ENCODE results near the gene MLF1.

The MLF1 gene

DNA sequence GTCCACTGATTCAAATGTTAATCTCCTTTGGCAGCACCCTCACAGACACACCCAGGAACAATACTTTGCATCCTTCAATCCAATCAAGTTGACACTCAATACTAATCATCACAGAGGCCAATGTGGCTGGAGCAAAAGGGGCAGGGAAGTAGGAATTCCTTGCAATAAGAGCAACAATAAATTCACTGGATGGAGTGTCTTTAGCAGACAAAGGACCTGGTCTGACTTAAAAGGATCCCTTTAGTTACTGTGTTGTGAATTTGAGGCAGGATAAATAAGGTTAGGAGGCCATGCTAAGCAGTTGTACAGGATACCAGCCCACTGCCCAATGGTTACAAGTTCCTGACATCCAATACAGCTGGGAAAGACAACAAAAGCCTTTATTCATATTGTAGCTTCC, 61.0 kb downstream of the MLF1 start:
- TF ChIP-seq, protein P1, sequence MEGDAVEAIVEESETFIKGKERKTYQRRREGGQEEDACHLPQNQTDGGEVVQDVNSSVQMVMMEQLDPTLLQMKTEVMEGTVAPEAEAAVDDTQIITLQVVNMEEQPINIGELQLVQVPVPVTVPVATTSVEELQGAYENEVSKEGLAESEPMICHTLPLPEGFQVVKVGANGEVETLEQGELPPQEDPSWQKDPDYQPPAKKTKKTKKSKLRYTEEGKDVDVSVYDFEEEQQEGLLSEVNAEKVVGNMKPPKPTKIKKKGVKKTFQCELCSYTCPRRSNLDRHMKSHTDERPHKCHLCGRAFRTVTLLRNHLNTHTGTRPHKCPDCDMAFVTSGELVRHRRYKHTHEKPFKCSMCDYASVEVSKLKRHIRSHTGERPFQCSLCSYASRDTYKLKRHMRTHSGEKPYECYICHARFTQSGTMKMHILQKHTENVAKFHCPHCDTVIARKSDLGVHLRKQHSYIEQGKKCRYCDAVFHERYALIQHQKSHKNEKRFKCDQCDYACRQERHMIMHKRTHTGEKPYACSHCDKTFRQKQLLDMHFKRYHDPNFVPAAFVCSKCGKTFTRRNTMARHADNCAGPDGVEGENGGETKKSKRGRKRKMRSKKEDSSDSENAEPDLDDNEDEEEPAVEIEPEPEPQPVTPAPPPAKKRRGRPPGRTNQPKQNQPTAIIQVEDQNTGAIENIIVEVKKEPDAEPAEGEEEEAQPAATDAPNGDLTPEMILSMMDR (IDR thresholded peaks at IDR 0.05; ENCODE audit: insufficient read depth, low read depth, low read length, missing control alignments): no peak
- DNase-seq (ENCODE audit: low read depth): no peak
- H3K4me3 ChIP-seq (ENCODE audit: low read length): no peak overlapping the region

- TF ChIP-seq, protein P1 (IDR thresholded peaks at IDR 0.05; ENCODE audit: insufficient read depth, low read depth, low read length, missing control alignments): no peak
- DNase-seq (ENCODE audit: low read depth): no peak
- H3K4me3 ChIP-seq (ENCODE audit: low read length): no peak overlapping the region
Observed at GRCh38 chr3:158640646-158641045, 69.7 kb downstream of the MLF1 start.

DNA sequence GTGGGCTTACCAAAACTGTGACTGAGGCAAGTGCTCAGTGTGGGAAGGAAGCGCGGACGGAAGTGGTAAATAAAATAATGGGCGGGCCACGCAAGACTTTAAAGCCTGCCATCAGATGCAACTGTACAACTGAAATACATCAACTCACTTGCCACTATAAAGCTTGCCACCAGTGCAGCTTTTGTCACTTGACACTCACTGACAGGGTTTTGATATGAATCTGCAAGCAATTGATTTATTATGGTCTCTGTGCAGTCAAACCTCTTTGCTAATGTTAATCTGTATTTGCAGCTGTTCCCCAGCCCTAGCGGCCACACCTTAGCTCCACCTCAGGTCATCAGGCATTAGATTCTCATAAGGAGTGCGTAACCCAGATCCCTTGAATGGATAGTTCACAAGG, 71.0 kb downstream of the MLF1 start:
- H3K4me3 ChIP-seq (ENCODE audit: low read length): no peak overlapping the region
- no peak for DNase-seq (ENCODE audit: low read depth)
- TF ChIP-seq, protein P1 (IDR thresholded peaks at IDR 0.05; ENCODE audit: insufficient read depth, low read depth, low read length, missing control alignments): no peak

- TF ChIP-seq, protein P1 (IDR thresholded peaks at IDR 0.05; ENCODE audit: insufficient read depth, low read depth, low read length, missing control alignments): no peak
- DNase-seq (ENCODE audit: low read depth): peak; percentile 14
- no peak overlapping the region for H3K4me3 ChIP-seq (ENCODE audit: low read length)
Observed at GRCh38 chr3:158642474-158643210, 71.6 kb downstream of the MLF1 start.

GRCh38 chr3:158644345-158644908, 73.4 kb downstream of the MLF1 start, which contains the start of gene GFM1:
Gene GFM1 (plus strand): TSS chr3:158644527. CDS start chr3:158644635, 108 bp downstream.
- TF ChIP-seq, protein P1 (IDR thresholded peaks at IDR 0.05; ENCODE audit: insufficient read depth, low read depth, low read length, missing control alignments): peak; percentile 96
- peak; percentile 97 for DNase-seq (ENCODE audit: low read depth)

DNA sequence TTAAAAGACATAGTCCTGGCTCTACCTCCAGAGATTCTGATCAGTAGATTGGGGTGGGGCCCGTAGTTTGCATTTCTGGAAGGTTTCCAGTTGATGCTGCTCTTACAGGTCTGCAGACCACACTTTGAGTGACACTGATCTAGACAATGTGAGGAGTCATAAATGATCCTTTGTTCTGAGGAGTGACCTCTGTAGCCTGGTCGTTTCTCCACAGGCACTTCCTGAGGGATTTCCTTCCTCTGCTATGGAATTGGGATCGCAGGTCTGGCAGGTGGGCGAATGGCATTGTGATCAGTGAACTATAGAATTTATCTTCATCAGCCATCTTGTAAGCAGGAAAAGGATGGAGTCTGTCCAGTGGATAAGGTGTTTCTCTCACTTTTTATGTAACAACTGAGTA, 78.8 kb downstream of the MLF1 start:
- DNase-seq (ENCODE audit: low read depth): no peak
- TF ChIP-seq, protein P1 (IDR thresholded peaks at IDR 0.05; ENCODE audit: insufficient read depth, low read depth, low read length, missing control alignments): no peak
- no peak overlapping the region for H3K4me3 ChIP-seq (ENCODE audit: low read length)

More at GRCh38 chr3:158644345-158644908, 73.4 kb downstream of the MLF1 start, which contains the start of gene GFM1:
- peak within 1 kb of the TSS; percentile 85 for H3K4me3 ChIP-seq (ENCODE audit: low read length)

Measured in epithelial cell of esophagus (primary cell).